IPS-20b (cell line): ENCODE measurements around the gene AKAP8L.

Experiments
- H3K27ac ChIP-seq: one replicate; pipeline ENCODE4 v1.5.1; 2013; ENCODE audit warnings: low read length
- H3K27me3 ChIP-seq: 2 replicates; pipeline ENCODE4 v1.6.1; 2013; ENCODE audit warnings: mild to moderate bottlenecking, low read length, inconsistent platforms; ENCODE audit not compliant: insufficient read depth
- H3K36me3 ChIP-seq: 2 replicates; pipeline ENCODE4 v1.6.1; 2013; ENCODE audit warnings: low read depth, mild to moderate bottlenecking, inconsistent platforms, low read length, moderate library complexity; ENCODE audit not compliant: insufficient read depth
- H3K4me1 ChIP-seq: 2 replicates; pipeline ENCODE4 v1.6.1; 2013; ENCODE audit warnings: mild to moderate bottlenecking, control low read depth, inconsistent platforms, low read length, moderate library complexity; ENCODE audit not compliant: insufficient read depth
- H3K4me3 ChIP-seq: 2 replicates; pipeline ENCODE4 v1.5.1; 2013; ENCODE audit warnings: mild to moderate bottlenecking, low read length, inconsistent platforms
- H3K9ac ChIP-seq: 2 replicates; pipeline ENCODE4 v1.6.1; 2013; ENCODE audit warnings: low read depth, mild to moderate bottlenecking, inconsistent platforms, low read length, moderate library complexity
- H3K9me3 ChIP-seq: 2 replicates; pipeline ENCODE4 v1.6.1; 2013; ENCODE audit warnings: mild to moderate bottlenecking, low read depth, low read length, inconsistent platforms; ENCODE audit not compliant: insufficient read depth

Gene AKAP8L

GRCh38 chr19:15455996-15456395 lies 37.2 kb upstream of the AKAP8L start:
- Histone ChIP-seq H3K9ac (no peak overlapping the region), H3K9me3 (no peaks in the 10 kb centered on the region), H3K4me3 (no peak overlapping the region), H3K27me3 (peaks cover 85% of the 10 kb centered on the region), H3K4me1 (no peaks in the 10 kb centered on the region), H3K36me3 (no peaks in the 10 kb centered on the region), H3K27ac (no peak overlapping the region)

- H3K9ac ChIP-seq = no peak overlapping the region
- no peak overlapping the region for H3K4me3 ChIP-seq
- H3K4me1 ChIP-seq = no peaks in the 10 kb centered on the region
- no peaks in the 10 kb centered on the region for H3K9me3 ChIP-seq
- H3K36me3 ChIP-seq = no peaks in the 10 kb centered on the region
- H3K27me3 ChIP-seq = peaks cover 67% of the 10 kb centered on the region
- no peak overlapping the region for H3K27ac ChIP-seq
Measured at GRCh38 chr19:15453906-15454860, 35.4 kb upstream of the AKAP8L start.

GRCh38 chr19:15453091-15453578 lies 34.3 kb upstream of the AKAP8L start:
- peak overlapping the region; percentile 72 for H3K4me3 ChIP-seq
- H3K36me3 ChIP-seq = no peaks in the 10 kb centered on the region
- H3K27ac ChIP-seq = no peak overlapping the region
- H3K9ac ChIP-seq = no peak overlapping the region; the same call in 1 of the 2 replicates
- H3K4me1 ChIP-seq = no peaks in the 10 kb centered on the region; the same call in 1 of the 2 replicates
- peaks cover 57% of the 10 kb centered on the region for H3K27me3 ChIP-seq
- no peaks in the 10 kb centered on the region for H3K9me3 ChIP-seq

GRCh38 chr19:15452111-15453047 lies 33.6 kb upstream of the AKAP8L start:
- Histone ChIP-seq H3K9me3 (no peaks in the 10 kb centered on the region), H3K27ac (no peak overlapping the region), H3K4me3 (peak overlapping the region; percentile 72), H3K36me3 (no peaks in the 10 kb centered on the region), H3K4me1 (no peaks in the 10 kb centered on the region; the same call in 1 of the 2 replicates), H3K9ac (no peak overlapping the region; the same call in 1 of the 2 replicates), H3K27me3 (peaks cover 49% of the 10 kb centered on the region)

- H3K9me3 ChIP-seq = no peaks in the 10 kb centered on the region
- no peaks in the 10 kb centered on the region for H3K36me3 ChIP-seq
- H3K27me3 ChIP-seq = peaks cover 30% of the 10 kb centered on the region
- H3K4me3 ChIP-seq = peak overlapping the region; percentile 74; the same call in 1 of the 2 replicates
- no peak overlapping the region for H3K9ac ChIP-seq
- H3K27ac ChIP-seq = no peak overlapping the region
- no peaks in the 10 kb centered on the region; the same call in 1 of the 2 replicates for H3K4me1 ChIP-seq
Measured at GRCh38 chr19:15450528-15450890, 31.7 kb upstream of the AKAP8L start.

- Histone ChIP-seq H3K9me3 (no peaks in the 10 kb centered on the region), H3K4me1 (no peaks in the 10 kb centered on the region; the same call in 1 of the 2 replicates), H3K36me3 (no peaks in the 10 kb centered on the region), H3K9ac (no peak within 1 kb of the TSS), H3K4me3 (peak within 1 kb of the TSS; percentile 74), H3K27ac (no peak within 1 kb of the TSS), H3K27me3 (peaks cover 24% of the 10 kb centered on the region)
Measured at GRCh38 chr19:15449620-15450527, 31.1 kb upstream of the AKAP8L start, which contains the start of gene WIZ. Gene WIZ (minus strand): TSS chr19:15449956. CDS start chr19:15448307, 1,649 bp downstream.

GRCh38 chr19:15448778-15449619 lies 30.2 kb upstream of the AKAP8L start:
- Histone ChIP-seq H3K9ac (no peak overlapping the region), H3K27me3 (peaks cover 15% of the 10 kb centered on the region), H3K36me3 (no peaks in the 10 kb centered on the region), H3K9me3 (no peaks in the 10 kb centered on the region), H3K27ac (no peak overlapping the region), H3K4me3 (peak overlapping the region; percentile 69), H3K4me1 (no peaks in the 10 kb centered on the region; the same call in 1 of the 2 replicates)

- Histone ChIP-seq H3K9ac (no peak overlapping the region), H3K4me3 (peak overlapping the region; percentile 69; the same call in 1 of the 2 replicates), H3K36me3 (no peaks in the 10 kb centered on the region), H3K4me1 (no peaks in the 10 kb centered on the region; the same call in 1 of the 2 replicates), H3K27ac (no peak overlapping the region), H3K9me3 (no peaks in the 10 kb centered on the region), H3K27me3 (peaks cover 7% of the 10 kb centered on the region)
Measured at GRCh38 chr19:15448044-15448777, 29.4 kb upstream of the AKAP8L start.

- Histone ChIP-seq H3K36me3 (no peaks in the 10 kb centered on the region), H3K27me3 (no peaks in the 10 kb centered on the region), H3K27ac (no peak overlapping the region), H3K9me3 (no peaks in the 10 kb centered on the region), H3K9ac (no peak overlapping the region), H3K4me3 (no peak overlapping the region), H3K4me1 (no peaks in the 10 kb centered on the region; the same call in 1 of the 2 replicates)
Measured at GRCh38 chr19:15447057-15447456, 28.3 kb upstream of the AKAP8L start.
